Kidney epithelial cell (primary cell): ENCODE data around the gene MMEL1. TPM values are rescaled to one million over a fixed set of nuclear protein-coding genes. Genes with fewer than 3 reads are reported as not detected.

ENCODE experiments used
- DNase-seq: peaks from one replicate; pipeline ENCODE4 v3.0.0-alpha.2; 2010; ENCODE audit warnings: low read depth
- H3K27me3 ChIP-seq: 2 replicates; pipeline ENCODE4 v1.6.0; 2011; ENCODE audit warnings: low read length; ENCODE audit not compliant: control insufficient read depth, insufficient read depth
- H3K36me3 ChIP-seq: 2 replicates; pipeline ENCODE4 v1.5.1; 2011; ENCODE audit warnings: low read length; ENCODE audit not compliant: control insufficient read depth, insufficient read depth
- H3K4me3 ChIP-seq: 2 replicates; pipeline ENCODE4 v1.5.1; 2011; ENCODE audit warnings: low read depth, mild to moderate bottlenecking, control low read depth, low read length
- CTCF ChIP-seq: IDR thresholded peaks from 2 replicates; pipeline ENCODE4 v1.5.1; 2011; ENCODE audit warnings: mild to moderate bottlenecking, moderate library complexity, low read length, control low read depth, inconsistent platforms; ENCODE audit not compliant: insufficient read depth, poor library complexity, severe bottlenecking
- total RNA-seq: library from RNA; depleted of rRNA; stranded (reverse); fragments of >200 nt; gene quantifications from 2 replicates; pipeline ENCODE4 v1.2.3, GENCODE V29; 2015

Gene MMEL1
- total RNA-seq, 1 donor from 2014 or later: not detected

- DNase-seq: no peak
- peaks cover 10% of the 10 kb centered on the region for H3K27me3 ChIP-seq
- H3K4me3 ChIP-seq: no peak overlapping the region
- no peaks in the 10 kb centered on the region for H3K36me3 ChIP-seq
- TF ChIP-seq CTCF: no peak
These were observed 88.5 kb downstream of the MMEL1 start for GRCh38 chr1:2544093-2544874.

- Histone ChIP-seq H3K36me3 (no peaks in the 10 kb centered on the region), H3K27me3 (peaks cover 12% of the 10 kb centered on the region), H3K4me3 (no peak overlapping the region)
- DNase-seq: no peak
- TF ChIP-seq CTCF: peak; percentile 4
These were observed 89.2 kb downstream of the MMEL1 start for GRCh38 chr1:2543543-2544092.

GRCh38 chr1:2542246-2542915 is 90.4 kb downstream of the MMEL1 start:
- H3K27me3 ChIP-seq: peaks cover 12% of the 10 kb centered on the region
- no peak overlapping the region for H3K4me3 ChIP-seq
- no peak for DNase-seq
- no peak for TF ChIP-seq CTCF
- no peaks in the 10 kb centered on the region for H3K36me3 ChIP-seq

GRCh38 chr1:2541619-2542245 is 91.1 kb downstream of the MMEL1 start:
- no peak for DNase-seq
- H3K4me3 ChIP-seq: no peak overlapping the region
- peaks cover 12% of the 10 kb centered on the region for H3K27me3 ChIP-seq
- H3K36me3 ChIP-seq: no peaks in the 10 kb centered on the region
- no peak for TF ChIP-seq CTCF

- no peak overlapping the region for H3K4me3 ChIP-seq
- no peak for TF ChIP-seq CTCF
- no peaks in the 10 kb centered on the region for H3K36me3 ChIP-seq
- H3K27me3 ChIP-seq: peaks cover 12% of the 10 kb centered on the region
- DNase-seq: no peak
These were observed 91.9 kb downstream of the MMEL1 start for GRCh38 chr1:2540816-2541492.

Other genes starting within 250 kb of the MMEL1 start
- 7.7 and 8.4 TPM in 2 replicates for gene MORN1, start 241.5 kb downstream of the MMEL1 start, total RNA-seq
- 79.1 and 92.8 TPM in 2 replicates for gene RER1, start 241.2 kb downstream of the MMEL1 start, total RNA-seq
- gene PEX10, start 220.5 kb downstream of the MMEL1 start, total RNA-seq: 48.1 and 50.4 TPM in 2 replicates
- gene PLCH2, start 156.7 kb downstream of the MMEL1 start, total RNA-seq: 0.07 and 0.92 TPM in 2 replicates
- gene PANK4, start 106.4 kb downstream of the MMEL1 start, total RNA-seq: 25.5 and 28.9 TPM in 2 replicates
- 0.71 TPM in 1 of 2 replicates, not detected in the other for gene HES5, start 102.8 kb downstream of the MMEL1 start, total RNA-seq
- 14.7 and 16.8 TPM in 2 replicates for gene TNFRSF14, start 76.6 kb downstream of the MMEL1 start, total RNA-seq
- gene PRXL2B, start 46.2 kb downstream of the MMEL1 start, total RNA-seq: 42.0 and 46.6 TPM in 2 replicates
- under 0.01 and 0.13 TPM in 2 replicates for gene TTC34, start 168.7 kb upstream of the MMEL1 start, total RNA-seq